Suppressor macrophage (primary cell): ENCODE measurements around the gene RDH5.

Experiments
- DNase-seq, 4 experiments: peaks; one replicate each; pipeline ENCODE4 v3.0.0-alpha.2; 2020 to 2022

Gene RDH5

GRCh38 chr12:55696141-55696540 lies 24.1 kb upstream of the RDH5 start:
- no peak for DNase-seq

GRCh38 chr12:55696796-55697462 lies 23.3 kb upstream of the RDH5 start:
- no peak for DNase-seq

GRCh38 chr12:55697686-55698085 lies 22.5 kb upstream of the RDH5 start:
- no peak for DNase-seq

- no peak for DNase-seq
Observed at GRCh38 chr12:55698241-55698955, 21.8 kb upstream of the RDH5 start.

- no peak for DNase-seq
Observed at GRCh38 chr12:55698965-55699364, 21.2 kb upstream of the RDH5 start.

- DNase-seq = no peak
Observed at GRCh38 chr12:55699471-55700055, 20.6 kb upstream of the RDH5 start.

- no peak for DNase-seq
Observed at GRCh38 chr12:55700255-55701018, 19.8 kb upstream of the RDH5 start.

GRCh38 chr12:55702861-55703260 lies 17.3 kb upstream of the RDH5 start:
- DNase-seq = no peak

- DNase-seq = no peak
Observed at GRCh38 chr12:55703288-55703687, 16.9 kb upstream of the RDH5 start.

GRCh38 chr12:55703901-55704761 lies 16.1 kb upstream of the RDH5 start:
- no peak for DNase-seq

- DNase-seq = no peak
Observed at GRCh38 chr12:55704824-55705718, 15.1 kb upstream of the RDH5 start.

- peak in 1 of 4 experiments; percentile 41 for DNase-seq
Observed at GRCh38 chr12:55705782-55706402, 14.3 kb upstream of the RDH5 start.

- DNase-seq = no peak
Observed at GRCh38 chr12:55706568-55707218, 13.5 kb upstream of the RDH5 start.

GRCh38 chr12:55707219-55707671 lies 12.9 kb upstream of the RDH5 start:
- DNase-seq = peak in 1 of 4 experiments; percentile 48

GRCh38 chr12:55707841-55708694 lies 12.1 kb upstream of the RDH5 start, which contains the start of gene ITGA7:
ITGA7 (minus strand) TSS chr12:55707904; CDS start chr12:55707682, 222 bp downstream.
- DNase-seq = peak in 1 of 4 experiments; percentile 54

- DNase-seq = peak in 3 of 4 experiments; percentile 40 to 55 (median 43)
Observed at GRCh38 chr12:55708695-55709233, 11.4 kb upstream of the RDH5 start.

GRCh38 chr12:55711786-55712553 lies 8.2 kb upstream of the RDH5 start:
- no peak for DNase-seq
